Vagina (tissue), 2 donors: ENCODE measurements around the gene SOWAHA.

ENCODE experiments used
- CTCF ChIP-seq, 3 experiments: fragments of 450-650 bp in 2 of 3; fragments of 200-600 bp in 1 of 3; sonication (generic) in 1 of 3; IDR thresholded peaks; one replicate each; pipeline ENCODE4 v1.5.1; 2017 to 2019; ENCODE audit warnings: antibody characterized with exemption in 3 of 3, mild to moderate bottlenecking in 2 of 3, moderate library complexity in 2 of 3
- POLR2A ChIP-seq, 2 donors: fragments of 450-650 bp; IDR thresholded peaks; one replicate each; pipeline ENCODE4 v1.6.1; 2017; ENCODE audit warnings: antibody characterized with exemption in 2 of 2, mild to moderate bottlenecking in 2 of 2, moderate library complexity in 2 of 2
- POLR2AphosphoS5 ChIP-seq, 2 donors: sonication (generic); formaldehyde crosslinking; IDR thresholded peaks; one replicate each; pipeline ENCODE4 v1.9.0; 2017; ENCODE audit warnings: antibody characterized with exemption in 2 of 2, mild to moderate bottlenecking in 2 of 2, low read depth in 1 of 2; ENCODE audit not compliant: insufficient read depth in 1 of 2

GRCh38 chr5:132834057-132834456 is 21.0 kb downstream of the SOWAHA start:
- TF ChIP-seq CTCF (IDR thresholded peaks at IDR 0.05), result no peak
- no peak for TF ChIP-seq POLR2AphosphoS5 (IDR thresholded peaks at IDR 0.05; ENCODE audit: insufficient read depth in 1 of 2, low read depth in 1 of 2)
- no peak for TF ChIP-seq POLR2A (IDR thresholded peaks at IDR 0.05)
